GM19023 (cell line): Measurements from ENCODE around the gene VAV2.

Experiments
- ATAC-seq: cut with Tn5 transposase; IDR thresholded peaks from one replicate; pipeline ENCODE4 v1.9.1; 2021; ENCODE audit warnings: mild to moderate bottlenecking, moderate library complexity; ENCODE audit not compliant: unreplicated experiment

VAV2 gene

DNA sequence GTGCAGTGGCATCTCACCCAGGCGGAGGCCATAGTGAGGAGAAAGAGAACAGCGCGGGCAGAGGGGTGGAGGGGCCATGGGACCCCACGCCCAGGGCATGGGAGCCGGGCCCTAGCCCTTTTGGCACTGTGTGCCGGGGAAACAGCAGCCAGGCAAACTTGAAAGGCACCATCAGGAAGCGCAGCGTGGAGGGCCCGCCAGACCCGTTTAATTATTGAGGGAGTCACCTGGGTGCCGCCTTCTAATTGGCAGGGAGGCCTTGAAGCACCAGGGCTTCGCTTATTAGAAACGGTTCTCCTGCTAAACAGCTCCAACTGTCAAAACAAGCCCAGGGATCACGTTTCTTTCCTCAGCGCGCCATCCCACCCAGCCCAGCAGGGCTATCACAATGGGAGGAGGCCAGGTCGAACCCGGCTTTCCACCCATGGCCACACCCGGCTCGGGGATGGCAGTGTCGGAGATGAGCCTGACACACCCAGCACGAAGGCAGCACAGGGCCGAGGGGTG is 149.3 kb downstream of the VAV2 start:
- ATAC-seq = no peak

DNA sequence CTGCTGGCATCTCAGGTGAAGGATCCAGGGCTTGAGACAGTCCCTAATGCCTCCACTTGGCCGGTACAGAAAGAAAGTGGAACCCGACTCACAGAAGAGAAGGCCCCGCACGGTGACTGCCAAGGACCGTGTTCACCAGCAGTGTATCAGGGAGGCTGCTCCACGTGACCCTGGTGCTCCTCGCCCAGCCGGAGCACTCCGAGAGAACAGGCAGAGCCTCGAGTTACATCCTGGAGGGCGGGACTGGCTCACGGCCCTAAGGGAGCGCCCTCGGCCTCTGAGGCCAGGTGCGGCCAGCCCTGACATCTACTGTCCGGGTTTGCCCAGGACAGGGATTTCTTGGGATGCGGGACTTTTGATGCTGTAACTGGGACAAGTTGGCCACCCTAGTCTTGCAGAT is 149.9 kb downstream of the VAV2 start:
- ATAC-seq = no peak

DNA sequence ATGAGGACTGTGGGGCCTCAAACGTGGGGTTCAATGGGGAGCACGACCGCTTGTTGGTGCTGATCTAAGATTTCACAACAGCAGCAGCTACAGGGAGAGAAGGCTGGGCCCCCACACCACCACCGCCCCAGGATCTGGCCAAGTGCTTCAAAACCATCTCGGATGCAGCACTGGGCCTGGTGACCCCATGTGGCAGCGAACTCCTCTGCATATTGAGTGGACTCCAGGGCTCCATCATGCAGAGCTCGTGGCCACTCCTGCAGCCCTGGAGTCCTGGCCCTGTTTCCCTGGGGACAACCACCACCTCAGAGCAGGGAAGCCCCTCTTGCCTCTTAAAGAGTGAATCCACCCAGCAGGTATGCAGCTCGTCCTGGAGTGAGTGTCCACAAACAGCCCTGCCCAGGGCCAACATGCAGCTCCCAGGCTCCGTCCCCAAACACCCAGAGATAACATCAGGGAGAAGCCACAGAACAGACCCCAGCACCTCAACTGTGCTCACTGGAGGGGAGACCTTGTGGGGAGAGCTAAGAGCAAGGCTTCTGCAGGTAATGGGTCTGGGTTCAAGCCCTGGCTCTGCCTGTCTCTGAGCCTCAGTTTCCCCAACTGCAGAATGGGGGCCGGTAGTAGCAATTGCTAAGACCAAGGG is 150.8 kb downstream of the VAV2 start:
- ATAC-seq = no peak

DNA sequence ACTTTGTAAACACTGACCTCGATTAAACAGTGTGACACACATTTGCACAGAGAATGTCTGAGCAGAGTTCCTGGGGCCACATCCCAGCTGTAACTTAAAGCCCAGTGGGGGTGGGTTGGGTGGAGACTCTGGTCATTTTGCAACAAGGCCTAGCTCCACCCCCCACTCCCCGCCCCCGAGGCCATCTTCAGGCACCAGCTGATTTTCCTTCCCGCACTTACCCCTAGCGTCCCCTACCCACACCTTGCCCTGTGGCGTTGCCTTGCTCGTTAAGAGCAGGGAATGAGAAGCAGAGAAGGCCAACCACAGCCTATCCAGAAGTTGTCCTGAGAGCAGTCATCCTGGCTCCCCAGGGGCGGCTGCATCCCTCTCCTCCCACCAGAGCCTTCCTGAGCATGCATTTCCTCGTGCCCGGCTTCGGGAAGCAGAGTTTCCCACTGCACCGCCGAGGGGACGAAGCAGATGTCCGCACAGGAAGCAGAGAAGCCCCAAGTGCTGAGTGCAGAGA is 152.2 kb downstream of the VAV2 start:
- ATAC-seq = no peak

DNA sequence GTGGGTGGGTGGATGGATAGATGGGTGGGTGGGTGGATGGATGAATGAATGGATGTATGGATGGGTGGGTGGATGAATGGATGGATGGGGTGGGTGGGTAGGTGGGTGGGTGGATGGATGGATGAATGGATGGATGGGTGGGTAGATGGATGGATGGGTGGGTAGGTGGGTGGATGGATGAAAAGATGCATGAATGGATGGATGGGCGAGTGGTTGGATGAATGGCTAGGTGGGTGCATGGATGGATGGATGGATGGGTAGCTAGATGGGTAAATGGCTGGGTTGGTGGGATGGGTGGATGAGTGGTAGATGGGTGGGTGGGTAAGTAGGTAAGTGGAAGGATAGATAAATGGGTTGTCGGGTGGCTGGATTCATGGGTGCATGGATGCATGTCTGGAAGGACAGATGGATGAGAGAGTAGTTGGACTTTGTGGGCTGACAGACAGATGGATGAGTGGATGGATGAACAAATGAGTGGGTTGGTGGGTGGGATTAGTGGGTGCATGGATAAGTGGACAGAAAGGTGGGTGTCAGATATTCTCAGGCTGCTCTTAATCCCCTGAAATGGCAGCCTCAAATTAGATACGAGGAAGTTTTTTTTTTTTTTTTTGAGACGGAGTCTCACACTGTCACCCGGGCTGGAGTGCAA is 153.1 kb downstream of the VAV2 start:
- ATAC-seq = no peak

DNA sequence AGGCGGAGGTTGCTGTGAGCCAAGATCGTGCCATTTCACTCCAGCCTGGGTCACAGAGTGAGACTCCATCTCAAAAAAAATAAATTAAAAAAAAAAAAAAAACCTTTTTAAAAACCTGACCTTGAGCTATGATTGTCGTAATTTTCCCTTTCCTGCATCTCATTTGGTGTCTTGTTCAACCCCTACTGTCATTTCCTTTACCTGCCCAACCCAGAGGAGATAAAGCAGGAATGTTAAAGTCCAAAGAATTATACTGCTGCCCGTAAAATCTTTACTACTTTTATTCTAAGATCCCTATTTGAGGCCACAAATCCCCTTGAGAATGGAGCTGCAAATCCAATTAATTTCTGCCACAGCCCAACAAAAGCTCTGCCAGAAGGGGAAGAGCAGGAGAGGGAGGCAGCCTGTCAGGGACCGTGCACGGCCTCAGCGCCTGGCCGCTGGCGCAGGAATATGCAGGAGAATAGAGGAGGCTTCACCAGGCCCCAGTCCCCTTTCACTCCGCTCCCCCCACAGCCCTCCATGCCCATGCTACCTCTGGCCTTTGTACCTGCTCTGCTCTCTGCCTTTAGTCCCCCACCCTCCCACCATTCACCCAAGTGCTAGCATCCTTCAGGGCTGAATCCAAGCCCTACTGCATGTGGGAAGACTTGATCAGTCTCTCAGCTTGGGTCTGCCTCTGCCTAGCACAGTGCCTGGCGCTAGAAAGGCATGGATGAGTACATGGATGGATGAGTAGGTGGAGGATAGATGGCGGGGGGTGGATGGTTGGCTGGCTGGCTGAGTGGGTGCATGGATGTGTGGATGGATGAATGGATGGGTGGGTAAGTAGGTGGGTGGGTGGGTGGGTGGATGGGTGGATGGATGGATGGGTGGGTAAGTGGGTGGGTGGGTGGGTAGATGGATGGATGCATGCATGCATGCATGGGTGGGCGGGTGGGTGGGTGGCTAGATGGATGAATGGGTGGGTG is 154.2 kb downstream of the VAV2 start:
- no peak for ATAC-seq

DNA sequence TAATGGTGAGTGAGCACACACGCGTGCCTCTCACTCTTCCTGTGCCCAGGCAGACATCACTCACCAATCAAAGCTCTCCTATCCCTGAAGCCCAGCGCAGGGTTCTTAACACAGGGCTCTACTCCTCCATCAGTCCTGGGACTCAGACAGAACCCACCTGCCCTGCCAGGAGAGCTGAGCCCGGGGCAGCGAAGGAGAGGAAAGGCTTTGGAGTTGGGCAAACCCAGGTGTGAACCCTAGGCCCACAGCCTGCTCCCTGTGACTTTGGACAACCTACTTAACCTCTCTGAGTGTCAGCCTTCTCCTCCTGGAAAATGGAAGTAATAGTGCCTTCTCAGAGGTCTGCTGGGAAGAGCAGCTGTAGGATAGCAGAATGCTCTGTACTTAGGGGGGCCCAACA is 155.3 kb downstream of the VAV2 start:
- ATAC-seq = no peak

DNA sequence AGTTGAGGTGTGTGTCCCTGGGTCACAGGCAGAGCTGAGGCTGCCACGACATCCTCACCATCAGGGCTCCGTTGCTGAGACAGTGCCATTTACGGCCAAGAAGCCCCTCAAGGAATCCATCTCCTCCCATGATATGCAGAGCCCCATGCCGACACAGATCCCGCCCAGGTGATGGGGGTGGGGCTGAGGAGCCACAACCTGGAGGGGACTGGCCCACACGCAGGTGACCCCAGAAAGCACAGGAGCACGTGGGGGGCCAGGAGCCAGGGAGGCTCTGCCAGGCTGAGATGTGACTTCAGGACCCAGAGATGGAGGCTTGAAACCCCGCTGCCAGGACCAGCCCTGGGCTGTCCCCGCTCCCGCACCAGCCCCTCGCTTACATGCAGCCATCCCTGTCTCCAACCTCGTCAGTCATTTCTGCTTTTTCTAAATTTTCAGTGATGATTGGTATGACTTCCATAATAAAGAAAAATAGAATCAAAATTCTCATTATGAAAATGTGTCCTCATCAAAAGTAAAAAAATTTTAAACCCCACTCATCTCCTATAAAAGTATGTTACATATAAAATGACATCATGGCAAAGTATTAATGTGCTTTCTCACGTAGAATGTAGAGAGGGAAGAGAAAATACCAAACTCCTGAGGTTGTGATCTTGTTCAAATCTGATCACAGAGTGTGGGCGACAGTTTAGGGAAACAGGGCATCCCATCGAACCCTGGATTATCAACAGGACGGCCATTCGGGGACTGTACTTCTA is 155.9 kb downstream of the VAV2 start:
- no peak for ATAC-seq

DNA sequence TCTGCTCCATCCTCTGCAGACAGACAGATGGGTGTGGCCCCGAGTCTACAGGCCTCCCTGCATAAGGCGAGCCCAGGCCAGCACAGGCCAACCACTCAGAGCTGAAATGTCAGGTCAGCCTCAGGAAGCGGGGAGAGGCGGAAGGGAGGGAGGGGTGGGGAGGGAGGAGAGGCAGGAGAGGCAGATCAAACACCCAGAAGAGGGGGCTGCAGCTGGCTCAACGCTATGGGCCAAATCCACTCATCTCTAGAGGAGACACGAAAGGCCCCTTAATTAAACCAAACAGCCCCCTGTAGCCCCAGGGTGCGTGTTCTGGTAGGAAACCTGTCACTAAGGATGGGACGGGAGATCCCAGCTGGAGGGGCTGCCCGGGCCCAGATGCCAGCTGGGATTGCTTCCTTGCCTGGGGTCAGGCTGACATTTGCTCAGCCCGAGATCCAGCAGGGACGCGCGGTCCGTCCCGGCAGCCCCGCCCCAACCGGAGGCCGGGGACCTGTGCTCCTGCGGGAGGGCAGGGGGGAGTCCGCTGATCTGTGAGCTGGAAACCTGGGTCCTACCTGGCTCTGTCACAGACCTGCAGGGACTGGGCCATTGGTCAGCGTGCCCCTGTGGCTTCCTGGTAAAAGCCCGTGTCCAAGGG is 156.7 kb downstream of the VAV2 start:
- ATAC-seq = no peak

DNA sequence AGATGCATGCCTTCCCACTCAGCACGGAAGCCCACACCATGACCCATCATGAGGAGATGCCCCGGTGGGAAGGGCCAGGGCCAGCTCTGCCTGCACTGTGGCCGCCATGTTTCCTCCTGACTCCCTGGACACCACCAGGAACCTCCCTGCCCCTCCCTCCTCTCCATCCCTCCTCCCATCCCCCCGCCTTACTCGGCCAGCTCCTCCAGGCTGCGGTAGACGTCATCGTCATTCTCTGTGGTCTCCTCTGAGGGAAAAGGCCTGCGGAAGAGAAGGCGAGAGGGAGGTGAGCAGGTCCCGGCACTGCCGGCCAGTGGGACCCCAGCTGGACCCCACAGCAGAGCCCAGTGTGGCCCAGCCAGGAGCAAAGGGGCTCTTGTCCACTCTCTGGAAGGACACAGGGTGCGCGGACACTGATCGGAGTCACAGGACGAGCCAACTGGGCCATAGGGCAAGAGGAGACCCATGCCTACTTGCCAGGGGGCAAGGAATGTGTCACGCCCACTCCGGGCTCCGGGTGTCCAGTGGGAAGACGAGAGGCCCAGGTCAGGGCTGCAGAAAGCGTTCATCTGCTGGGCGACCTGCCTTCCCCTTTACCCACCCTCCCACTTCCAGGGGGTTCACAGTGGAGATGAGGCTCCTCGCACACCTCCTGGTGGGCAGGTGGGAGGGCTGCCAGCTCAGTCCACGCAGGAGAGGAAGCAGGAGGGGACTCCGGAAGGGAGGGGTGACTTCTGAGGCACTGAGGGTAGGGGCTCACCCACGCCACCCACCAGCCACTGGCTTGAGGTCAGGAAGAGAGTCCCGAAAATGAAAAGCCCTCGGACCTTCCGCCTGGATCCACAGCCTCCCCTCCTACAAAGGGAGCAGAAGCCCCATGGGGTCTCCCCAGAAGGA is 157.8 kb downstream of the VAV2 start:
- no peak for ATAC-seq

DNA sequence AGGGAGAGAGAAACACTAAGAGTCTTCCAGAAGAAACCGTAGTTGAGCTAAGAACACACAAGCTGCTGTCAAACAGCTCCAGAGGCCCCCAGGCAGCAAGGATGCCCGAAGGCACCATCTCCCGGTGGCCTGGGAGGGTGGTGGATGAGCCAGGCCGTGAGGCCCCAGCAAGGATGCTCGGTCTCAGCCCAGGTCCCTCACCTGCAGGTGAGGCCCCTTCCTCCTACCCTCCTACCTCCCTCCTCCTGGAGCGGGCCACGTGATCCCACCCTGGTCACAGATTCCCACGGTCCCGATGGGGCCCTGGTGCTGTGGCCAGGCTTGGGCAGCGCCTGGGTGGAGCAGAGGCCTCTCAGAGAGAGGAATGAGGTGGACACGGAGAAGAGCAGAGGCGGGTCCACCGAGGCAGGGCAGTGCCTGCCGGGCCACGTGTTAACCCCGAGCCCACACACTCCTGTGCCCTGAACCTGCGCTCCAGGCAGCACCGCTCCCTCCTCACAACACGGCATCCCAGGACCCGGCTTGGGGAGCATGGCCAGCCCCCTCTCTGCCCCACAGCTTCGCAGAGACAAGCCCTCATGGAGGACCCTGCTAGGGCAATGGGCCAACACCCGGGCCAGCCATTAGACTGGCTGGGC is 158.6 kb downstream of the VAV2 start:
- no peak for ATAC-seq

DNA sequence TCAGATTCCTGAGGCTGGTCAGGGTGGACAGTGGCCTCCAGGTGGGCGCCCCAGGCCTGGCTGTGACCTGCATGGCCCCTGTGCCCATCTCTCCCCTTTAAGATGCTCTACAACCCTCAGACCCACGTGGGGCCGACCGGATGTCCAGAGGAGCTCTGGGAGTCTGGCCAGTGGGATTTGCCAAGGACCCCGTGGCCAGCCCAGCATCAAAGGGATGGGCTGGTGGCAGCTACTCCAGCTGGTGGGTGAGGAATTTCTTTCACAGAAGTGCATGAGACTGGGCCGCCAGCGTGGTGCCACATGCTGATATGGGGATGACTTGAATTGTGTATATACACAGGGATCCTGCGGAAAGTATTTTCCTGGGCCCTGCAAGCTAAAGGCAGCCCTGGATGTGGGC is 159.2 kb downstream of the VAV2 start:
- ATAC-seq = no peak

DNA sequence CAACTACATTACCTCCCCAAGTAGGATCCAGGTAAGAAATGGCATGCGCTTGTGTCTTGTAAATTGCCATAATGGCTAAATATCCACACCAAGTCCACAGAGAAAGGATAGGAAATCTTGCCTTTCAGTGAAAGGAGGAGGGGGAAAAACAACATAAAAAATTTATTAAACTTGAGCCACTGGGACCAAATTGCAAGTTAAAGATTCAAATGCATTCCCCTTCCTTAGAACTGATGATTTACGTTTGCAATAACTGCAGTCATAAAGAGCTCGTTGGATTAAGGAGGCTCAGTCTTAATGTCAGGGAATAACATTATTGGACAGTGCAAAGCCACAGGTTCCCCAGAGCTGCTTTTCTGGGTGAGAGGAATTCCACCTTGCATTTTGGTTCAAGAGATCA is 161.4 kb downstream of the VAV2 start:
- no peak for ATAC-seq

DNA sequence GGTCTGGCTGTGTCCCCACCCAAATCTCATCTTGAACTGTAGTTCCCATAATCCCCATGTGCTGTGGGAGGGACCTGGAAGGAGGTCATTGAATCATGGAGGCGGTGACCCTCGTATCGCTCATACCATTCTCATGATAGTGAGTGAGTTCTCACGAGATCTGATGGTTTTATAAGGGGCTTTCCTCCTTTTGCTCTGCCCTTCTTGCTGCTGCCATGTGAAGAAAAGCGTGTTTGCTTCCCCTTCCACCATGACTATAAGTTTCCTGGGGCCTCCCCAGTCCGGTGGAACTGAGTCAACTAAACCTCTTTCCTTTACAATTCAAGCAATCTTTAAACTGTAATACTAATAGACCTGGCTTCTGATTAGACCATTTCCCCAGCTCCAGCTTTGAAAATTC is 161.8 kb downstream of the VAV2 start:
- ATAC-seq = no peak

DNA sequence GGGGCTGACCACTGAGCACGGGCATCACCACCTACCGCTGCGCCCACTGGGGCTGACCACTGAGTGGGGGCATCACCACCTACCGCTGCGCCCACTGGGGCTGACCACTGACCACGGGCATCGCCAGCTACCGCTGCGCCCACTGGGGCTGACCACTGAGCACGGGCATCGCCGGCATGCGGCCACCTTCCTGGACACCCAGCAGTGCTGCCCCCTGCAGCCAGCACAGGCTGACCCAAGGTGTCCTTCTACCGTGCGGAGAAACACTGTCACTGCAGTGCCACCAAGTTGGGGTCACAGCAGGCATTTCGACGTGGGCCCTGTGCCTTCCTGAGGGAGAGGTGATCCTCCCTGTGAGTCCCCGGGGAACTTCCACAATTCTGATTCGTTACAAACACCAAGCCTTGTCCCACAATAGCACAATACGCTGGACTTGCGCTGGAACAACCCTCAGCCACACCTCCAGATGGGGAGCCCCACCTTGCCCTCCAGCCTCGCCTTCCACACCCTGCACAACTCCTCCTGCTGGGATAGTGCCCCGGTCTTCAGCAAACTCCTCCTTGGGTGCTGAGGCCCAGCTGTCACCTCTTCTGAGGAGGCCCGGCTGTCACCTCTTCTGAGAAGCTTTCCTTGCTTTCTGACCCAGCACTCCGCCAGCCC is 163.7 kb downstream of the VAV2 start:
- no peak for ATAC-seq

DNA sequence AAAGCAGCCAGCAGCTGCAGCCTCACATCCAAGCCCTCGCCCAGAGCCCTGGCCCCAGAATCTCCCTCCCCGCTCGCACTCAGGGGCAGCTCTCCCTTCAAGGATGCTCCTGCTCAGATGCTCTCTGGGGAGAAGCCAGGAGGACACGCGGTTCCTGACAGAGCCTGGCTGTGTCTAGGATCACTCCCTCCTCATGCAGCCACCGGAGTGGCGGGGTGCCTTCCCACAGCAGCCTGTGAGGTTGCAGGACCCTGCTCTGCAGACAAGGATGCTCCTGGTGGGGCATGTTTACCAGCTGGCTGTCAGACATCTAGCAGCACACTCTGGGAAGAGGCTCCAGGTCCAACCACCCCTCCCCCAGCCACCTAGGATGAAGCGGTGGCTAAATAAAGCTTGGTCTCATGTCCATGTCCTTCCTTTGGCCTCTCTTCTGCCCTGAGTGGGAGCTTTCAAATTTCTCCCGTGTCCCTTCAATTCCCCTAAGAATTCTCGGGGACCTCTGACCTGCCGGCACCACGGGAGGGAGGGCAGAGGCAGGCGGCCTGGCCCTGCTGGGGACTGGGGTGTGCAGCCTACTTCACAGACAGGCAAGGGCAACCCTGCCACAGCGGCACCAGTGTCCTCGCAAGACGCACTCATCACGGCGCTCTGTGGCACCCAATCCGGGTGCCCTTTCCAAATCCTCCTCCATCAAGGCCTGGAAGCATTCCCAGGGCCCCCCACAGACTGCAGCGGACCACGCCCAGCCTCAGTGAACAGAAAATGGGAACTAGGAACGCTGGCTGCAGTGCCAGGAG is 165.6 kb downstream of the VAV2 start:
- no peak for ATAC-seq

DNA sequence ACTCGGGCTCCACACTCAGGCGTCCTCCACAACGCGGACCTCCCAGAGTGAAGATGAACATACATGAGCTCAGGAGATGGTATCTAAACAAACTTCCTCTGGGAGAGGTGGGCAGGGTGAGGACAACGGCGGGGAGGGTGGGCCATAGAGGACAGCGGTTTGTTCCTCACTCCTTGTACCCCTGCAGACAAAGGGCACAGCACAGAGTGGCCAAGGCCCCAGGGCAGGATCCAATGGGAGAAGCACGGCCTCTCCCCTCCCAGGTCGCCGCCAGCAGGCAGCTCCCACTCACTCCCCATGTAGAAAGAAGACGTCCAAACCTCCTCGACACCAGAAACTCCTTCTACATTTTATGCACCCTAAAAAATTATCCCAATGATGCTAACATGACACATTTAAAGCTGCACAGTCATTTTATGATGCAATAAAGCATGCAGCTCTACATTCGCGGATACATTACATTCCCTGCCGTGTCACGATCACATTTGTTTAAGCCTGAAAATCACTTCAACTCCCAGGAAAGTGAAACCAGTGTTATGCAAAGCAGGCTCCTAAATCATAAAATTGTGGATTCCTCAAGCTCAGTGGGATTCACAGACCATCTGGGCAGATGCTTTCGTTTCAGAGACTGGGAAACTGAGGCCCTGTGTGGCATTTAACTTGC is 166.4 kb downstream of the VAV2 start:
- no peak for ATAC-seq
